ENCODE measurements around the gene ARHGEF39. TPM values are rescaled to one million over a fixed set of nuclear protein-coding genes. Genes with fewer than 3 reads are reported as not detected.

ARHGEF39 gene
- total RNA-seq, 1 donor from 2014 or later = 0.85 TPM

DNA sequence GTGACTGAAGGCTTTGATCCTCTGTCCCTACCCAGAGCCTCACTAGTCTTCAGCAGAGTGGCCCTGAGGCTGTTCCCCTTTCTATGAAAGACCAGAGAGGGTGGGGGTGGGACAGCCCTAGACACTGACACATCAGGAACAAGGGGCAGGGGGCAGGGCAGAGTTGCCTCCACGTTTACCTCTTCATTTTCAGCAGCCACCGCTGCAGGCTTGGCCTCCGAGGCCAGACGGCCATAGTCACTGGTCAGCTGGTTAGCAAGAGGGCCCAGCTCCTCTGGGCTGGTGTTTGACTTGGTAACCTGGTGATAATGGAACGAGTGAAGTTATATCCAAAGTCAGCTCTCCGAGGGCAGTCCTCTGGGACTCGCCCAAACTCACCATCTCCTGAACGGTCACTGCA, 40.4 kb upstream of the ARHGEF39 start:
- H3K4me1 Mint-ChIP-seq (ENCODE audit: low read depth) = no peaks in the 10 kb centered on the region
- peaks cover 60% of the 10 kb centered on the region for H3K36me3 Mint-ChIP-seq (ENCODE audit: low read depth)
- H3K9me3 Mint-ChIP-seq (ENCODE audit: low read depth) = no peaks in the 10 kb centered on the region
- TF ChIP-seq, protein P1, sequence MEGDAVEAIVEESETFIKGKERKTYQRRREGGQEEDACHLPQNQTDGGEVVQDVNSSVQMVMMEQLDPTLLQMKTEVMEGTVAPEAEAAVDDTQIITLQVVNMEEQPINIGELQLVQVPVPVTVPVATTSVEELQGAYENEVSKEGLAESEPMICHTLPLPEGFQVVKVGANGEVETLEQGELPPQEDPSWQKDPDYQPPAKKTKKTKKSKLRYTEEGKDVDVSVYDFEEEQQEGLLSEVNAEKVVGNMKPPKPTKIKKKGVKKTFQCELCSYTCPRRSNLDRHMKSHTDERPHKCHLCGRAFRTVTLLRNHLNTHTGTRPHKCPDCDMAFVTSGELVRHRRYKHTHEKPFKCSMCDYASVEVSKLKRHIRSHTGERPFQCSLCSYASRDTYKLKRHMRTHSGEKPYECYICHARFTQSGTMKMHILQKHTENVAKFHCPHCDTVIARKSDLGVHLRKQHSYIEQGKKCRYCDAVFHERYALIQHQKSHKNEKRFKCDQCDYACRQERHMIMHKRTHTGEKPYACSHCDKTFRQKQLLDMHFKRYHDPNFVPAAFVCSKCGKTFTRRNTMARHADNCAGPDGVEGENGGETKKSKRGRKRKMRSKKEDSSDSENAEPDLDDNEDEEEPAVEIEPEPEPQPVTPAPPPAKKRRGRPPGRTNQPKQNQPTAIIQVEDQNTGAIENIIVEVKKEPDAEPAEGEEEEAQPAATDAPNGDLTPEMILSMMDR (IDR thresholded peaks at IDR 0.05) = no peak
- H3K27ac Mint-ChIP-seq (ENCODE audit: unreplicated experiment) = no peak overlapping the region
- no peak for DNase-seq (ENCODE audit: low spot score)
- no peak overlapping the region for H3K4me3 Mint-ChIP-seq (ENCODE audit: unreplicated experiment)
- no peaks in the 10 kb centered on the region for H3K27me3 Mint-ChIP-seq (ENCODE audit: low read depth)

DNA sequence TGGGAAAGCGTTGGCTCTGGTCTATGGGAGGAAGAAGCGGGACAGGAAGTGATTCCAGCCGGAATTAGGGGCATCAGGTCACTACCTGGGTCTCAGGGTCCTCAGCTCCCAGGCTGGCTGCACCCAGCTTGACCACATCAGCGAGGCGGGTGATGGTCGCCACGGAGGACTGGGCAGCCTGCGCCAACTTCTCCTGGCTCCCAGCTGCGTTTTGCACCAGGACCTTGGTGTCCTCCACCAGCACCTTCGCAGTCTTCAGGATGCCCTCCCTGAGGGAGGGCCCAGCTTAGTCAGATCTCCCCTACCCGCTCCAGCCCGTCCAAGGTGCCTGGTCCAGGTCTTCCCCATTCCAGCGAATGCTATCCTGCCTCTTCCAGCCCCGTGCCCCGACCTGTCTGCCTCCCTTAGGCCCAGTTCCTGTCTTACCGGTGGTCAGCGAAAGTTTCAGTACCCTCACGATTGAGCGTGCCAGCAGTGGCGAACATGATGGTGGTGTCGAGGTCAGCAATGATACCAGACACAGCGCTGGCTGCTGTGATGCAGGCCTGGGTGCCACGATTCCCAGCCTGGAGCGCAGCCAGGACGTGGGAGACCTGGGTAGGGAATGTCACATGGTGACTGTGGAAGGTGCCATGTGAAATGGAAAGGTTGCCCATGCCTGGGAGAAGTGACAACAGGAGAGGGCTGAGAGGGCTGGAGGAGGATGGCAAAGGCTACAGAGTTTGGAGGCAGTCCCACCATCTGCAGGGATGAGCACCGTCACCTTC, 39.1 kb upstream of the ARHGEF39 start:
- no peaks in the 10 kb centered on the region for H3K4me1 Mint-ChIP-seq (ENCODE audit: low read depth)
- TF ChIP-seq, protein P1 (IDR thresholded peaks at IDR 0.05) = no peak
- no peaks in the 10 kb centered on the region for H3K27me3 Mint-ChIP-seq (ENCODE audit: low read depth)
- DNase-seq (ENCODE audit: low spot score) = no peak
- H3K4me3 Mint-ChIP-seq (ENCODE audit: unreplicated experiment) = no peak overlapping the region
- peaks cover 55% of the 10 kb centered on the region for H3K36me3 Mint-ChIP-seq (ENCODE audit: low read depth)
- peak overlapping the region; percentile 65 for H3K27ac Mint-ChIP-seq (ENCODE audit: unreplicated experiment)
- no peaks in the 10 kb centered on the region for H3K9me3 Mint-ChIP-seq (ENCODE audit: low read depth)

DNA sequence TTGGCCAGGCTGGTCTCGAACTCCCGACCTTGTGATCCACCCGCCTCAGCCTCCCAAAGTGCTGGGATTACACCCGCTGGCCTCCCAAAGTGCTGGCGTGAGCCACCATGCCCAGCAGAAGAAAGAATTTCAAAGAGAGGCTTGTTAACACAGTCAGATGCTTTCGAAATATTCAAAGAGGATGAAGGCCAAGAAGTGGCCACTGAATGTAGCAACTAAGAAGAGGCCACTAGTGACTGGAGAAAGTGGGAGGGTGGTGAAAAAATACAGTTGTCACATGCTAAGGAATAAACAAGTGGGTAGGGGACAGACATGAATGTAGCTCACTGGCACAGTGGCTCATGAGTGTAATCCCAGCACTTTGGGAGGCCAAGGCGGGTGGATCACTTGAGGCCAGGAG, 37.7 kb upstream of the ARHGEF39 start:
- H3K9me3 Mint-ChIP-seq (ENCODE audit: low read depth) = no peaks in the 10 kb centered on the region
- H3K27me3 Mint-ChIP-seq (ENCODE audit: low read depth) = no peaks in the 10 kb centered on the region
- peaks cover 4% of the 10 kb centered on the region for H3K4me1 Mint-ChIP-seq (ENCODE audit: low read depth)
- TF ChIP-seq, protein P1 (IDR thresholded peaks at IDR 0.05) = no peak
- no peak overlapping the region for H3K27ac Mint-ChIP-seq (ENCODE audit: unreplicated experiment)
- DNase-seq (ENCODE audit: low spot score) = no peak
- no peak overlapping the region for H3K4me3 Mint-ChIP-seq (ENCODE audit: unreplicated experiment)
- H3K36me3 Mint-ChIP-seq (ENCODE audit: low read depth) = peaks cover 47% of the 10 kb centered on the region

DNA sequence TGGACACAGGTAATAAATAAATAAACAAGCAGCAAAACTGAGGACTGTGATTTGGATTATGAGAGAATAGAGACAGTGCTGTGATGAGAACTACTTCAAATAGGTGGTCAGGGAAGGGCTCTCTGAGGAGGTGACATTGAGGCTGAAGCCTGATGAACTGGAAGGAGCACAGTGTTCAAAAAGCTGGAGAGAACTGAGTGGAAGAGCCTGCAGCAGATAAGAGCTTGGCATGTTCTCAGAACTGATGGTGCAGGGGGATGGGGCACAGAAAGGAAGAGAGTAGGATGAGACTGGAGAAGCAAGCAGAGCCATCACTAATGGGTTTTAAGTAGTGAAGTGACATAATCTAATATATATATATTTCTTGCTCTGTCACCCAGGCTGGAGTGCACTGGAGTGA, 35.9 kb upstream of the ARHGEF39 start:
- Mint-ChIP-seq H3K36me3 (ENCODE audit: low read depth) (peaks cover 47% of the 10 kb centered on the region), H3K4me1 (ENCODE audit: low read depth) (peaks cover 21% of the 10 kb centered on the region), H3K27ac (ENCODE audit: unreplicated experiment) (no peak overlapping the region), H3K4me3 (ENCODE audit: unreplicated experiment) (no peak overlapping the region), H3K9me3 (ENCODE audit: low read depth) (no peaks in the 10 kb centered on the region), H3K27me3 (ENCODE audit: low read depth) (no peaks in the 10 kb centered on the region)
- TF ChIP-seq, protein P1 (IDR thresholded peaks at IDR 0.05) = no peak
- DNase-seq (ENCODE audit: low spot score) = no peak

DNA sequence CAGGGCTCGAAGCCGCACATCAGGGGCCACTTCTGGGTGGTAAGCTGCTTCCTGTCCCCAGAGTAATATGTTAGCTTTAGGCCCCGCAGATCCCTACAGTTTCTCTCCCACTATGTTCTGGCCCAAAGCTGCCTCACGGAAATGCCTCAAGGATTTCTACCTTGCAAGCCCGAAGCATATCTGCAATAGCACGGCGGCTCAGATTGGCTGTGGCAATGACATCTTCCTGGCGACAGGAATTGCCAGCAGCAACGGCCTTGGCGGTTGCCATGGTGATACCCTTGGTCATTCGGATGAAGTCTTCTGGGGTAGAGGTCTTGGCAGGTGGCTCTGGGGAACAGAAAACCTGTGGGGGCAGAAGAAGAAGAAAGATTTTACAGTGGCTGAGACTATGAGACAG, 35.0 kb upstream of the ARHGEF39 start:
- TF ChIP-seq, protein P1 (IDR thresholded peaks at IDR 0.05) = no peak
- Mint-ChIP-seq H3K9me3 (ENCODE audit: low read depth) (no peaks in the 10 kb centered on the region), H3K4me3 (ENCODE audit: unreplicated experiment) (no peak overlapping the region), H3K27ac (ENCODE audit: unreplicated experiment) (no peak overlapping the region), H3K4me1 (ENCODE audit: low read depth) (peaks cover 27% of the 10 kb centered on the region), H3K36me3 (ENCODE audit: low read depth) (peaks cover 44% of the 10 kb centered on the region), H3K27me3 (ENCODE audit: low read depth) (no peaks in the 10 kb centered on the region)
- DNase-seq (ENCODE audit: low spot score) = no peak

Data from chondrocyte (in vitro differentiated cells).